Astrocyte of the cerebellum (primary cell): Measurements from ENCODE around the gene ANKRD11.

Experiments used
- DNase-seq: peaks from one replicate; pipeline ENCODE4 v3.0.0-alpha.2; 2011; ENCODE audit warnings: low read depth
- H3K4me3 ChIP-seq: 2 replicates; pipeline ENCODE4 v1.5.1; 2011; ENCODE audit warnings: mild to moderate bottlenecking, low read depth, low read length, moderate library complexity
- CTCF ChIP-seq: IDR thresholded peaks from 2 replicates; pipeline ENCODE4 v1.5.1; 2012; ENCODE audit warnings: low read length, low read depth, moderate library complexity, mild to moderate bottlenecking; ENCODE audit errors: missing control alignments
- in situ Hi-C: cut with HindIII; loops from 2 replicates; pipeline ENCODE4 v1.10.0; 2017; ENCODE audit warnings: low sequenced_read_pairs

ANKRD11 gene

GRCh38 chr16:89275837-89276720, 214.3 kb downstream of the ANKRD11 start:
- DNase-seq: no peak
- in situ Hi-C loops: loop anchor here (25.0 kb wide), 1 partner anchor 411 kb away; the partner anchor contains the start of gene CDK10
- H3K4me3 ChIP-seq: no peak overlapping the region
- no peak for TF ChIP-seq CTCF

- TF ChIP-seq CTCF: no peak
- no peak for DNase-seq
- in situ Hi-C loops: loop anchor here (25.0 kb wide), 1 partner anchor 412 kb away; the partner anchor contains the start of gene CDK10
- H3K4me3 ChIP-seq: no peak overlapping the region
Measured at GRCh38 chr16:89275284-89275584, 215.1 kb downstream of the ANKRD11 start.

- DNase-seq: no peak
- in situ Hi-C loops: loop anchor here (25.0 kb wide), 1 partner anchor 413 kb away; the partner anchor contains the start of gene CDK10
- no peak for TF ChIP-seq CTCF
- H3K4me3 ChIP-seq: no peak overlapping the region
Measured at GRCh38 chr16:89274561-89275283, 215.6 kb downstream of the ANKRD11 start.

GRCh38 chr16:89273741-89274472, 216.5 kb downstream of the ANKRD11 start:
- no peak overlapping the region for H3K4me3 ChIP-seq
- DNase-seq: no peak
- in situ Hi-C loops: no loop called here
- TF ChIP-seq CTCF: no peak

GRCh38 chr16:89272631-89273030, 217.7 kb downstream of the ANKRD11 start:
- no peak for TF ChIP-seq CTCF
- in situ Hi-C loops: no loop called here
- DNase-seq: no peak
- no peak overlapping the region for H3K4me3 ChIP-seq

GRCh38 chr16:89270666-89271345, 219.6 kb downstream of the ANKRD11 start:
- H3K4me3 ChIP-seq: no peak overlapping the region
- no peak for DNase-seq
- in situ Hi-C loops: no loop called here
- TF ChIP-seq CTCF: no peak
